Lower leg skin (tissue), 4 donors: ENCODE results near the gene NUDT2. TPM values are rescaled to one million over a fixed set of nuclear protein-coding genes. Genes with fewer than 3 reads are reported as not detected.

ENCODE experiments used
- DNase-seq, 2 donors: peaks; one replicate each; pipeline ENCODE4 v3.0.0-alpha.2; 2019; ENCODE audit warnings: low spot score in 2 of 2
- H3K4me3 ChIP-seq: fragments of 200-600 bp; sonication (generic); 2 replicates; pipeline ENCODE4 v1.5.1; 2017; ENCODE audit warnings: mild to moderate bottlenecking, low read depth; ENCODE audit not compliant: poor library complexity, severe bottlenecking
- POLR2A ChIP-seq, 2 donors: fragments of 450-650 bp; IDR thresholded peaks; one replicate each; pipeline ENCODE4 v1.6.1; 2016 to 2017; ENCODE audit warnings: antibody characterized with exemption in 2 of 2, mild to moderate bottlenecking in 1 of 2, moderate library complexity in 1 of 2
- WGBS, 2 donors: methylation state at CpG; one replicate each; pipeline ENCODE4 v1.1.5; 2018; 5-methylcytosine and 5-hydroxymethylcytosine counted together
- intact Hi-C: fragments of 100-400 bp; cut with DNase I; formaldehyde crosslinking; loops from one replicate; pipeline ENCODE4 v1.15.0; 2023; ENCODE audit warnings: low total_unique reads
- total RNA-seq, 4 donors: library from RNA; depleted of rRNA; stranded (reverse); fragments of >200 nt; gene quantifications; one replicate each; pipeline ENCODE4 v1.1.0, GENCODE V29; 2016
- TF ChIP-seq, protein P1 (sequence below), 3 donors: fragments of 450-650 bp; IDR thresholded peaks; one replicate each; pipeline ENCODE4 v1.5.1; 2016; ENCODE audit warnings: antibody characterized with exemption in 3 of 3, mild to moderate bottlenecking in 3 of 3, moderate library complexity in 2 of 3

NUDT2 gene
- total RNA-seq, 4 donors from 2014 or later = 15.1 to 27.1 (median 20.2) TPM

DNA sequence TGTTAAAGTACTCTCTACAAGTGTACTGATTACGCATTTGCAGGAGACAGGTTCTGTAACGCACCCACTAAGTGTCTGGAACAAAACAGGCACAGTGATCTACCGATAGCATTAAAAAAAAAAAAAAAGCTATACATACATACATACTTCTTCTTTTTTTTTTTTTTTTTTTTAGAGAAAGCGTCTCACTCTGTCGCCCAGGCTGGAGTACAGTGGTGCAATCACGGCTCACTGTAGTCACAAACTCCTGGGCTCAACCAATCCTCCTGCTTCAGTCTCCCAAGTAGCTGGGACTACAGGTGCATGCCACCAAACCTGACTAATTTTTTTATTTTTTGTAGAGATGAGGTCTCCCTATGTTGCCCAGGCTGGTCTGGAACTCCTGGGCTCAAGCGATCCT, 7.9 kb upstream of the NUDT2 start:
- WGBS, 2 donors = 93 to 97% methylated on average over 7 of the region's 7 CpGs
- no peak overlapping the region for H3K4me3 ChIP-seq
- DNase-seq = no peak
- intact Hi-C loops = no loop called here
- TF ChIP-seq POLR2A (IDR thresholded peaks at IDR 0.05) = no peak
- TF ChIP-seq, protein P1, sequence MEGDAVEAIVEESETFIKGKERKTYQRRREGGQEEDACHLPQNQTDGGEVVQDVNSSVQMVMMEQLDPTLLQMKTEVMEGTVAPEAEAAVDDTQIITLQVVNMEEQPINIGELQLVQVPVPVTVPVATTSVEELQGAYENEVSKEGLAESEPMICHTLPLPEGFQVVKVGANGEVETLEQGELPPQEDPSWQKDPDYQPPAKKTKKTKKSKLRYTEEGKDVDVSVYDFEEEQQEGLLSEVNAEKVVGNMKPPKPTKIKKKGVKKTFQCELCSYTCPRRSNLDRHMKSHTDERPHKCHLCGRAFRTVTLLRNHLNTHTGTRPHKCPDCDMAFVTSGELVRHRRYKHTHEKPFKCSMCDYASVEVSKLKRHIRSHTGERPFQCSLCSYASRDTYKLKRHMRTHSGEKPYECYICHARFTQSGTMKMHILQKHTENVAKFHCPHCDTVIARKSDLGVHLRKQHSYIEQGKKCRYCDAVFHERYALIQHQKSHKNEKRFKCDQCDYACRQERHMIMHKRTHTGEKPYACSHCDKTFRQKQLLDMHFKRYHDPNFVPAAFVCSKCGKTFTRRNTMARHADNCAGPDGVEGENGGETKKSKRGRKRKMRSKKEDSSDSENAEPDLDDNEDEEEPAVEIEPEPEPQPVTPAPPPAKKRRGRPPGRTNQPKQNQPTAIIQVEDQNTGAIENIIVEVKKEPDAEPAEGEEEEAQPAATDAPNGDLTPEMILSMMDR (IDR thresholded peaks at IDR 0.05) = no peak

DNA sequence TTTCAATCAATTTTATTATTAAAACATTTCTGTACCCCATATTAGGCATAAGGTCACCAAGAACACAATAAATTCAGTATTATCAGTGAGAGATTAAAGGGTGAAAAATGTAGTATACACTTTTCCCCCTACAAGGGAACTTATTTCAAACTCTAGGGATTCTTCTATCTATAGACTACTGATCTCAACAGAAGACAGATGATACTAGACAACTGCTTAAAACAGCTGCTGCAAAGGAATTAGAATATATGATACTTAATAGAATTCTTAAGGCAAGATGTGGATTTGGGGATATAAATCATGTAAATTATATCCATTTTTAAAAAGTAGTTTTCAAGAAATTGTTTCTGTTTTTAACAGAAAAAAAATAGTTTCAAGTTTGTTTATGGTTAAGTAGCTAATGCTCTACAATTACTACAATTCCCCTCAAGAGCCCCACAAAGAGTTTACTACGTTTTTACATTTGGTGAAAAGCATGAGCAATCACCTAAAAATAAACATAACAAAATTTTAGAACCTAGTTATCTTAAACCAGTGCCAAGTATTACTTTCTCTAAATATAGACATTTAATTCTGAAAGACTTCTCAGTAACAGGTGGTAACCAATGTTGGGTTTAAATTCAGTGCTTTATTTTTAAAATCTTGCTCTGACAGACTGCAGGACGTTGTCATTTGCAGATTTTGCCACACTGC, 6.3 kb upstream of the NUDT2 start:
- DNase-seq = no peak
- 54 to 65% methylated on average over 2 of the region's 2 CpGs for WGBS, 2 donors
- intact Hi-C loops = no loop called here
- no peak overlapping the region for H3K4me3 ChIP-seq
- no peak for TF ChIP-seq POLR2A (IDR thresholded peaks at IDR 0.05)

DNA sequence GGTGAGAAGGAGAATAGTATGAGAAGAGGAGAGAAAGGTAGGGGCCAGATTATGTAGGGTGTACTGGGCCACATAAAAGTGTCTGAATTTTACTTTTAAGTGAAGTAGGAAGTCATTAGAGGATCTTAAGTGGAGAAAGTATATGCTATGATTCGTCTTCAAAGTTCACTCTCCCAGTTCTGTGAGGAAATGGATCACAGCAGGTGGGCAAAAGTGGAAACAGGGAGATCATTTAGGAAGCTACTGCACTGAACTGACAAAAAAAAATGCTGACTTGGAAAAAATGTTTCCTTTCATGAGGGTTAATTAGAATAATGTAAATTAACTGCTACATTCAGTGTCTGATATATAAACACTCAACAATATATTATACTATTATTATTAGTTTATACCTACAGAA, 2.7 kb upstream of the NUDT2 start:
- TF ChIP-seq, protein P1 (IDR thresholded peaks at IDR 0.05) = no peak
- TF ChIP-seq POLR2A (IDR thresholded peaks at IDR 0.05) = no peak
- intact Hi-C loops = no loop called here
- 68% methylated on average over 1 of the region's 1 CpG for WGBS, 2 donors
- no peak for DNase-seq
- H3K4me3 ChIP-seq = no peak overlapping the region

DNA sequence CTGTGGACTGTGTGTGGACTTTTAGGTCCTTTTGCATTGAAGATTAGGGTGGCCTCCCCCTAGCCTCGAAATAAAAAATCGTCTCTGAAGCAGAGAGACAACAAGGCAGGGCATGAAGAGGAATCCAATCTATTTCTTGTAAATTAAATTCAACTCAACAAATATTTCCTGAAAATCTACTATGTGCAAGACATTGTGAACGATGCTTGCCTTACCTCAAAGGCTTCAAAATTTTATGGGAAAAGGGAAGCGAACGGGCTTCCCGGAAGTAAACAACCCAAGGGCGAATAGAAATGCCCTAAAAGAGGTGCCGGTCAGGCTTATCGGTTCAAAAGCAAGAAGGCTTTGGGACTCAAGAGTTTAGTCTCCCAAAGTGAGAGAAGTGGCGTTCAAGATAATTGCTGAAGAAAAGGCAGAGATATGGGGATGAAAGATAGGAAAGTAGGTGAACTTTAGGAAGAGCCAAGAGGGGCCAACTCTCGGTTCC, 826 bp upstream of the NUDT2 start:
- DNase-seq = no peak
- TF ChIP-seq POLR2A (IDR thresholded peaks at IDR 0.05) = no peak
- TF ChIP-seq, protein P1 (IDR thresholded peaks at IDR 0.05) = no peak
- peak overlapping the region; percentile 45 for H3K4me3 ChIP-seq
- intact Hi-C loops = no loop called here
- WGBS, 2 donors = 1 to 2% methylated on average over 11 of the region's 11 CpGs

DNA sequence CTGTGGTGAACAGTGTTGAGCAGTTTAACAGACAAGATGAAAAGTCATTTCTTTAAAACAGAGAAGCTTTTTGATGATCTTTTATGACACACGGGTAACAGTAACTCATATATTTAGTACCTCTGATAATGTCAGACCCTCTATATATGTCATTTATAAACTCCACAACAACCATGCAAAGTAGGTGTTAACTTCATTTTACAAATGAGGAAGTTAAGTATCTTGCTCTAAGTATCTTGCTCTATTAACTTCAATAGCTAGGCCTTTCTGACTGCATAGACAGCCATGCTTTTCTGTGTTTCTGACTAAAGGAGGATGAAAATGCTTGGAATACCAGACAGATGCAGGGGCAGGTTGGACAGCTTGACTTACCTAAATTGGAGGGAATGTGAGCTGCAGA, 1.8 kb downstream of the NUDT2 start:
- no peak for DNase-seq
- intact Hi-C loops = no loop called here
- H3K4me3 ChIP-seq = no peak overlapping the region
- TF ChIP-seq, protein P1 (IDR thresholded peaks at IDR 0.05) = no peak
- TF ChIP-seq POLR2A (IDR thresholded peaks at IDR 0.05) = no peak
- 73 to 80% methylated on average over 1 of the region's 1 CpG for WGBS, 2 donors

DNA sequence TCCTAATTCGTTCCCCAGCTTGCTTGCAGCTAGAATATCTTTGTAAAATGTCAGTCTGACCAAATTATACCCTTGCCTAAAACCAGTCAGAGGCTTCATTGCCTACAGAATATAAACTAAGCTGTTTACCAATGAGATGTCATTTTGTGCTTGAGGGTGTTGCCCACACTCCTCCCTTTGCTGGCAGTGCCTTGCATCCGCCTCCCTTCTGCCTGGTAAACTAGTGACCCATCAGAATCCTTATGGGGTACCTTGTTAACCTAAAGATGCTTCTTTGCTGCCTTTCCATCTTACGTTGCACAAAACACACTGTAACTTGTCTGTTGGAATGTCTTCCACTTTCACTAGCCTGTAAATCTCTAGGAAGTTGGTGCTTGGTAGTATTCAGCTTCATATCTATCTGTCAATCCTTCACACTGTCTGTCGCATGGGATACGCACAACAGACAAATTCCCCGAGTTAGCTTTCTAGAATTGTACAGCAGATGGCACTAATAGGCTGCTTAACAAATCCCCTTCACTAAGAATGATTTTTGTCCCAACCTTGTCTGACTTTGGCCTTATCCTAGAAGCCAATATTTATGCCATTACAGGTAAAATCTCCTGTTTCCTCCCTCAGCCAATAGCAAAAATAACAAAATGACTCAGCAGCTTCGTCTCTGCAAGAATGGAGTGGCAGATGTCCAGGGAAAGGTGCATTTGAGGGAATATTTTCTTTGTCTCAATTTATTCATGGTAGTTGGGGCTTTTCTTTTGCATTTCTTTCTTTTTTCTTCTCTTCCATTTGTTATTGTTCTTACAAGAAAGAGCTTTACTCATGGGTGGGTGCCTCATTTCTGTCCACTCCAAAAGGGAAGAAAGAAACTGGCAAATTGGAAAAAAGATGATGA, 3.0 kb downstream of the NUDT2 start:
- 24 to 25% methylated on average over 7 of the region's 7 CpGs for WGBS, 2 donors
- TF ChIP-seq, protein P1 (IDR thresholded peaks at IDR 0.05) = no peak
- no peak for TF ChIP-seq POLR2A (IDR thresholded peaks at IDR 0.05)
- H3K4me3 ChIP-seq = no peak overlapping the region
- intact Hi-C loops = loop anchor here (2.0 kb wide), 1 partner anchor 46 kb away; no protein-coding TSS in a partner anchor
- no peak for DNase-seq
